ENCODE data around the gene SMG9.

SMG9 gene

DNA sequence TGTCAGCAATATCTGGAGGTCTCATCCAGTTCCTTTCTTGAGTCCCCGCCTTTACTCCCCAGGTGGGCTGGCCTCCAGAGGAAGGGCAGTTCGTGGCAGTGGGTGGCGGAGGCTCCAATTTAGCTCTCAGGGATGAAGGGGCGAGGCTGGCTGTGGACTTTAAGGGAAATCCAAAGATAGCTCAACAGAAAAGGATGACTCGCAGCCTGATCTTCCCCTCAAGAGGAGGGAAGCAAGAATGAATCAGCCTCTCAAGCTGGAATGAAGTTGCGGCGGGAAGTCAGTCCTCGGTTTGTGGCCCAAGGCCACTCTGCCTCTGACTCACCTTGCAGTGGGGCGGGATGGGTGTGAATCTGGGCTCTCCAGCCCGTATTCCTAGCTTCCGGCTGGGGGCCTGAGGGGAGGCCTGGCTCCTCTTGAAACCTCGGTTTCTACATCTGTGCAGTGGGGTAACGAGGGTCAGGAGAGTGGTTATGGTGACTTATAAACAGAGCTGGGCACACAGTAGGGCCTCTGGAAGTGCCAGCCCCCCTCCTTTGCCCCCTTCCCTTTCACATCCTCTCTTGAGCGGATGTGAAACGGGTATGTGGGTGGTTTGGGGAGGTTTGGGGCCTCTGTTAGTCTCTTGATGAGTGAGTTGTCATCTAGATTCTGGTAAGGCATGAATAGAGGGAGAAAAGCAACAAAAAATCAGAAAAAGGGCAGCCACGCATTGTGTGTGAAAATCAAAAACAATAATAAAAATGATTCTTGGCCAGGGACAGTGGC, 10.5 kb upstream of the SMG9 start (continued):
- TF ChIP-seq ZFP3 (tag by site-specific recombination; IDR thresholded peaks at IDR 0.05; ENCODE audit: low read depth): no peak
- TF ChIP-seq ZNF610 (tag by site-specific recombination; IDR thresholded peaks at IDR 0.05; ENCODE audit: borderline replicate concordance): no peak
- TF ChIP-seq ZNF184 (tag by site-specific recombination; IDR thresholded peaks at IDR 0.05): peak; percentile 53
- TF ChIP-seq, protein P1, sequence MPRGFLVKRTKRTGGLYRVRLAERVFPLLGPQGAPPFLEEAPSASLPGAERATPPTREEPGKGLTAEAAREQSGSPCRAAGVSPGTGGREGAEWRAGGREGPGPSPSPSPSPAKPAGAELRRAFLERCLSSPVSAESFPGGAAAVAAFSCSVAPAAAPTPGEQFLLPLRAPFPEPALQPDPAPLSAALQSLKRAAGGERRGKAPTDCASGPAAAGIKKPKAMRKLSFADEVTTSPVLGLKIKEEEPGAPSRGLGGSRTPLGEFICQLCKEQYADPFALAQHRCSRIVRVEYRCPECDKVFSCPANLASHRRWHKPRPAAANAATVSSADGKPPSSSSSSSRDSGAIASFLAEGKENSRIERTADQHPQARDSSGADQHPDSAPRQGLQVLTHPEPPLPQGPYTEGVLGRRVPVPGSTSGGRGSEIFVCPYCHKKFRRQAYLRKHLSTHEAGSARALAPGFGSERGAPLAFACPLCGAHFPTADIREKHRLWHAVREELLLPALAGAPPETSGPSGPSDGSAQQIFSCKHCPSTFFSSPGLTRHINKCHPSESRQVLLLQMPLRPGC (tag by site-specific recombination; IDR thresholded peaks at IDR 0.05): peak; percentile 68
- peak; percentile 86 for TF ChIP-seq ZNF600 (tag by site-specific recombination; IDR thresholded peaks at IDR 0.05)
- TF ChIP-seq ZNF394 (tag by site-specific recombination; IDR thresholded peaks at IDR 0.05; ENCODE audit: borderline replicate concordance): peak; percentile 45; the same call in 1 of the 2 replicates
- TF ChIP-seq ZBTB21 (tag by site-specific recombination; IDR thresholded peaks at IDR 0.05): peak; percentile 80
- no peak for TF ChIP-seq ZNF701 (tag by site-specific recombination; IDR thresholded peaks at IDR 0.05)
- peak; percentile 75; the same call in 1 of the 2 replicates for TF ChIP-seq ZFP37 (tag by site-specific recombination; IDR thresholded peaks at IDR 0.05)
- TF ChIP-seq, protein P2, sequence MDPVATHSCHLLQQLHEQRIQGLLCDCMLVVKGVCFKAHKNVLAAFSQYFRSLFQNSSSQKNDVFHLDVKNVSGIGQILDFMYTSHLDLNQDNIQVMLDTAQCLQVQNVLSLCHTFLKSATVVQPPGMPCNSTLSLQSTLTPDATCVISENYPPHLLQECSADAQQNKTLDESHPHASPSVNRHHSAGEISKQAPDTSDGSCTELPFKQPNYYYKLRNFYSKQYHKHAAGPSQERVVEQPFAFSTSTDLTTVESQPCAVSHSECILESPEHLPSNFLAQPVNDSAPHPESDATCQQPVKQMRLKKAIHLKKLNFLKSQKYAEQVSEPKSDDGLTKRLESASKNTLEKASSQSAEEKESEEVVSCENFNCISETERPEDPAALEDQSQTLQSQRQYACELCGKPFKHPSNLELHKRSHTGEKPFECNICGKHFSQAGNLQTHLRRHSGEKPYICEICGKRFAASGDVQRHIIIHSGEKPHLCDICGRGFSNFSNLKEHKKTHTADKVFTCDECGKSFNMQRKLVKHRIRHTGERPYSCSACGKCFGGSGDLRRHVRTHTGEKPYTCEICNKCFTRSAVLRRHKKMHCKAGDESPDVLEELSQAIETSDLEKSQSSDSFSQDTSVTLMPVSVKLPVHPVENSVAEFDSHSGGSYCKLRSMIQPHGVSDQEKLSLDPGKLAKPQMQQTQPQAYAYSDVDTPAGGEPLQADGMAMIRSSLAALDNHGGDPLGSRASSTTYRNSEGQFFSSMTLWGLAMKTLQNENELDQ (tag by site-specific recombination; IDR thresholded peaks at IDR 0.05; ENCODE audit: low read depth): no peak
- TF ChIP-seq ZNF404 (tag by site-specific recombination; IDR thresholded peaks at IDR 0.05): no peak
- peak; percentile 77 for TF ChIP-seq ZEB2 (tag by site-specific recombination; IDR thresholded peaks at IDR 0.05)
- no peak for TF ChIP-seq ZNF302 (tag by site-specific recombination; IDR thresholded peaks at IDR 0.05; ENCODE audit: low read depth)
- TF ChIP-seq ZNF202 (tag by site-specific recombination; IDR thresholded peaks at IDR 0.05; ENCODE audit: borderline replicate concordance): no peak
- TF ChIP-seq, protein P3, sequence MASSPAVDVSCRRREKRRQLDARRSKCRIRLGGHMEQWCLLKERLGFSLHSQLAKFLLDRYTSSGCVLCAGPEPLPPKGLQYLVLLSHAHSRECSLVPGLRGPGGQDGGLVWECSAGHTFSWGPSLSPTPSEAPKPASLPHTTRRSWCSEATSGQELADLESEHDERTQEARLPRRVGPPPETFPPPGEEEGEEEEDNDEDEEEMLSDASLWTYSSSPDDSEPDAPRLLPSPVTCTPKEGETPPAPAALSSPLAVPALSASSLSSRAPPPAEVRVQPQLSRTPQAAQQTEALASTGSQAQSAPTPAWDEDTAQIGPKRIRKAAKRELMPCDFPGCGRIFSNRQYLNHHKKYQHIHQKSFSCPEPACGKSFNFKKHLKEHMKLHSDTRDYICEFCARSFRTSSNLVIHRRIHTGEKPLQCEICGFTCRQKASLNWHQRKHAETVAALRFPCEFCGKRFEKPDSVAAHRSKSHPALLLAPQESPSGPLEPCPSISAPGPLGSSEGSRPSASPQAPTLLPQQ (tag by site-specific recombination; IDR thresholded peaks at IDR 0.05): peak; percentile 57; the same call in 1 of the 2 replicates
- 0 out of 2 replicates have a peak, but pooled peaks have one; percentile 18 for TF ChIP-seq ZSCAN23 (tag by site-specific recombination; IDR thresholded peaks at IDR 0.05)
- TF ChIP-seq, protein P4, sequence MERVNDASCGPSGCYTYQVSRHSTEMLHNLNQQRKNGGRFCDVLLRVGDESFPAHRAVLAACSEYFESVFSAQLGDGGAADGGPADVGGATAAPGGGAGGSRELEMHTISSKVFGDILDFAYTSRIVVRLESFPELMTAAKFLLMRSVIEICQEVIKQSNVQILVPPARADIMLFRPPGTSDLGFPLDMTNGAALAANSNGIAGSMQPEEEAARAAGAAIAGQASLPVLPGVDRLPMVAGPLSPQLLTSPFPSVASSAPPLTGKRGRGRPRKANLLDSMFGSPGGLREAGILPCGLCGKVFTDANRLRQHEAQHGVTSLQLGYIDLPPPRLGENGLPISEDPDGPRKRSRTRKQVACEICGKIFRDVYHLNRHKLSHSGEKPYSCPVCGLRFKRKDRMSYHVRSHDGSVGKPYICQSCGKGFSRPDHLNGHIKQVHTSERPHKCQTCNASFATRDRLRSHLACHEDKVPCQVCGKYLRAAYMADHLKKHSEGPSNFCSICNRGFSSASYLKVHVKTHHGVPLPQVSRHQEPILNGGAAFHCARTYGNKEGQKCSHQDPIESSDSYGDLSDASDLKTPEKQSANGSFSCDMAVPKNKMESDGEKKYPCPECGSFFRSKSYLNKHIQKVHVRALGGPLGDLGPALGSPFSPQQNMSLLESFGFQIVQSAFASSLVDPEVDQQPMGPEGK (tag by site-specific recombination; IDR thresholded peaks at IDR 0.05): peak; percentile 64
- peak; percentile 68 for TF ChIP-seq KLF1 (tag by site-specific recombination; IDR thresholded peaks at IDR 0.05)
- TF ChIP-seq, protein P5, sequence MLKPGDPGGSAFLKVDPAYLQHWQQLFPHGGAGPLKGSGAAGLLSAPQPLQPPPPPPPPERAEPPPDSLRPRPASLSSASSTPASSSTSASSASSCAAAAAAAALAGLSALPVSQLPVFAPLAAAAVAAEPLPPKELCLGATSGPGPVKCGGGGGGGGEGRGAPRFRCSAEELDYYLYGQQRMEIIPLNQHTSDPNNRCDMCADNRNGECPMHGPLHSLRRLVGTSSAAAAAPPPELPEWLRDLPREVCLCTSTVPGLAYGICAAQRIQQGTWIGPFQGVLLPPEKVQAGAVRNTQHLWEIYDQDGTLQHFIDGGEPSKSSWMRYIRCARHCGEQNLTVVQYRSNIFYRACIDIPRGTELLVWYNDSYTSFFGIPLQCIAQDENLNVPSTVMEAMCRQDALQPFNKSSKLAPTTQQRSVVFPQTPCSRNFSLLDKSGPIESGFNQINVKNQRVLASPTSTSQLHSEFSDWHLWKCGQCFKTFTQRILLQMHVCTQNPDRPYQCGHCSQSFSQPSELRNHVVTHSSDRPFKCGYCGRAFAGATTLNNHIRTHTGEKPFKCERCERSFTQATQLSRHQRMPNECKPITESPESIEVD (tag by site-specific recombination; IDR thresholded peaks at IDR 0.05): no peak
- TF ChIP-seq, protein P6, sequence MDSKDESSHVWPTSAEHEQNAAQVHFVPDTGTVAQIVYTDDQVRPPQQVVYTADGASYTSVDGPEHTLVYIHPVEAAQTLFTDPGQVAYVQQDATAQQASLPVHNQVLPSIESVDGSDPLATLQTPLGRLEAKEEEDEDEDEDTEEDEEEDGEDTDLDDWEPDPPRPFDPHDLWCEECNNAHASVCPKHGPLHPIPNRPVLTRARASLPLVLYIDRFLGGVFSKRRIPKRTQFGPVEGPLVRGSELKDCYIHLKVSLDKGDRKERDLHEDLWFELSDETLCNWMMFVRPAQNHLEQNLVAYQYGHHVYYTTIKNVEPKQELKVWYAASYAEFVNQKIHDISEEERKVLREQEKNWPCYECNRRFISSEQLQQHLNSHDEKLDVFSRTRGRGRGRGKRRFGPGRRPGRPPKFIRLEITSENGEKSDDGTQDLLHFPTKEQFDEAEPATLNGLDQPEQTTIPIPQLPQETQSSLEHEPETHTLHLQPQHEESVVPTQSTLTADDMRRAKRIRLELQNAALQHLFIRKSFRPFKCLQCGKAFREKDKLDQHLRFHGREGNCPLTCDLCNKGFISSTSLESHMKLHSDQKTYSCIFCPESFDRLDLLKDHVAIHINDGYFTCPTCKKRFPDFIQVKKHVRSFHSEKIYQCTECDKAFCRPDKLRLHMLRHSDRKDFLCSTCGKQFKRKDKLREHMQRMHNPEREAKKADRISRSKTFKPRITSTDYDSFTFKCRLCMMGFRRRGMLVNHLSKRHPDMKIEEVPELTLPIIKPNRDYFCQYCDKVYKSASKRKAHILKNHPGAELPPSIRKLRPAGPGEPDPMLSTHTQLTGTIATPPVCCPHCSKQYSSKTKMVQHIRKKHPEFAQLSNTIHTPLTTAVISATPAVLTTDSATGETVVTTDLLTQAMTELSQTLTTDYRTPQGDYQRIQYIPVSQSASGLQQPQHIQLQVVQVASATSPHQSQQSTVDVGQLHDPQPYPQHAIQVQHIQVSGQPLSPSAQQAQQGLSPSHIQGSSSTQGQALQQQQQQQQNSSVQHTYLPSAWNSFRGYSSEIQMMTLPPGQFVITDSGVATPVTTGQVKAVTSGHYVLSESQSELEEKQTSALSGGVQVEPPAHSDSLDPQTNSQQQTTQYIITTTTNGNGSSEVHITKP (tag by site-specific recombination; IDR thresholded peaks at IDR 0.05): peak; percentile 84
- TF ChIP-seq SP7 (tag by site-specific recombination; IDR thresholded peaks at IDR 0.05): peak; percentile 97
- TF ChIP-seq, protein P7, sequence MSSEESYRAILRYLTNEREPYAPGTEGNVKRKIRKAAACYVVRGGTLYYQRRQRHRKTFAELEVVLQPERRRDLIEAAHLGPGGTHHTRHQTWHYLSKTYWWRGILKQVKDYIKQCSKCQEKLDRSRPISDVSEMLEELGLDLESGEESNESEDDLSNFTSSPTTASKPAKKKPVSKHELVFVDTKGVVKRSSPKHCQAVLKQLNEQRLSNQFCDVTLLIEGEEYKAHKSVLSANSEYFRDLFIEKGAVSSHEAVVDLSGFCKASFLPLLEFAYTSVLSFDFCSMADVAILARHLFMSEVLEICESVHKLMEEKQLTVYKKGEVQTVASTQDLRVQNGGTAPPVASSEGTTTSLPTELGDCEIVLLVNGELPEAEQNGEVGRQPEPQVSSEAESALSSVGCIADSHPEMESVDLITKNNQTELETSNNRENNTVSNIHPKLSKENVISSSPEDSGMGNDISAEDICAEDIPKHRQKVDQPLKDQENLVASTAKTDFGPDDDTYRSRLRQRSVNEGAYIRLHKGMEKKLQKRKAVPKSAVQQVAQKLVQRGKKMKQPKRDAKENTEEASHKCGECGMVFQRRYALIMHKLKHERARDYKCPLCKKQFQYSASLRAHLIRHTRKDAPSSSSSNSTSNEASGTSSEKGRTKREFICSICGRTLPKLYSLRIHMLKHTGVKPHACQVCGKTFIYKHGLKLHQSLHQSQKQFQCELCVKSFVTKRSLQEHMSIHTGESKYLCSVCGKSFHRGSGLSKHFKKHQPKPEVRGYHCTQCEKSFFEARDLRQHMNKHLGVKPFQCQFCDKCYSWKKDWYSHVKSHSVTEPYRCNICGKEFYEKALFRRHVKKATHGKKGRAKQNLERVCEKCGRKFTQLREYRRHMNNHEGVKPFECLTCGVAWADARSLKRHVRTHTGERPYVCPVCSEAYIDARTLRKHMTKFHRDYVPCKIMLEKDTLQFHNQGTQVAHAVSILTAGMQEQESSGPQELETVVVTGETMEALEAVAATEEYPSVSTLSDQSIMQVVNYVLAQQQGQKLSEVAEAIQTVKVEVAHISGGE (tag by site-specific recombination; conservative IDR thresholded peaks at IDR 0.05; ENCODE audit: low read depth): no peak
